ENCODE data around the gene SYT10.

The SYT10 gene

DNA sequence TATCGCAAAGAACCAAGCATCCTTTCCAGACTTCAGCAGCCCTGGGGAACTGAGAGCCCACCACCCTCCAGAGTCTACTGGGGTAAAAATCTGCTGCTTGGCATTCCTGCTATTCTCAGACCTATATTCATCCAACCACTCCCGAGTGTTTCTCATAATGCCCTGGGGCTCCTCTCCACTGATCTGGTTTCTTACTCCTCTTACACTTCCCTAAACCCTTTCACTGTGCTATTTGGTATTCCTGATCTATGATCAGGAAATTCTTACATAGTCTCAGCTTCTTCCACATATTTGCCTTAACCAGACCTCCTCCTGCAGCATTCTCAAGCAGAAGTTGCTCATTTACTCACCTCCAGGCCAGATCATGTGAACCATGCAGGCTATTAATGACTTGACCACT lies 82.4 kb downstream of the SYT10 start:
- no peak for DNase-seq

DNA sequence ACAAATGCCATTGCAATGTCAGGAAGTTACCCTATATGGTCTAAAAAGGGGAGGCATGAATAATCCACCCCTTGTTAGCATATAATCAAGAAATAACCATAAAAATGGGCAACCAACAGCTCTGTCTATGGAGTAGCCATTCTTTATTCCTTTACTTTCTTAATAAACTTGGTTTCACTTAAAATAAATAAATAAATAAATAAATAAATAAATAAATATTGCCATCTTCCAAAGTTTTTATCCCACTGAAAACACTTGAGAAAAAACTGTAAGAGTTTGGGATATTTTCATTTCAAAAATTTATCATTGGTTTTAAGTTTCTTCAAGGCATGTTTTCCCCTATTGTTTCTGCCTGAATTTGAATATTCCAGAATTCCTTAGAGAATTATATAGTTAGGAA lies 89.8 kb downstream of the SYT10 start:
- DNase-seq: no peak

DNA sequence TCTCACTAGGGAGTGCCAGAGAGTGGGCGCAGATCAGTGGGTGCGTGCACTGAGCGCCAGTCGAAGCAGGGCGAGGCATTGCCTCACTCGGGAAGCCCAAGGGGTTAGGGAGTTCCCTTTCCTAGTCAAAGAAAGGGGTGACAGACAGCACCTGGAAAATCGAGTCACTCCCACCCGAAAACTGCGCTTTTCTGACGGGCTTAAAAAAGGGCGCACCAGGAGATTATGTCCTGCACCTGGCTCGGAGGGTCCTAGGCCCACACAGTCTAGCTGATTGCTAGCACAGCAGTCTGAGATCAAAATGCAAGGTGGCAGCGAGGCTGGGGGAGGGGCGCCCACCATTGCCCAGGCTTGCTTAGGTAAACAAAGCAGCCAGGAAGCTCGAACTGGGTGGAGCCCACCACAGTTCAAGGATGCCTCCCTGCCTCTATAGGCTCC lies 107.6 kb downstream of the SYT10 start:
- peak in 10 of 56 donors; percentile 1 to 20 (median 8) for DNase-seq

DNA sequence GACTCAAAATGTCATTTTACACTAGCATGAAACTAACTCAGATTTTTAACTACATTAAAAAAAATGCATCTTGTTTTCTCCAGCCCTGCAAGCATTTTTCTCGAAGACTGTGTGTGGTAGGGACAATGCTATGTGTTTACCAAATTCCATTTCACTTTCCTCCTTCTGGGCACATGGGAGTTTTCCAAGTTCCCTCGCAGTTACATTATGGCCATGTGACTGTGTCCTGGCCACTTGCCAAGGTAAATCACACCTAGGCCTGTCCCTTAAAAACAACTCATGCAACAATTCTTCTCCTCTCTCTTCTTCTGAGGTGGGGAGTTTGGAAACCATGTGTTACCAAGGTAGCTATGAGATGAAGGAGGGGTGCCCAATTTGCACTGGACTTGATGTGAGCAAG lies 108.7 kb downstream of the SYT10 start:
- DNase-seq: no peak

All from nucleus accumbens (tissue), 56 donors.